HG03565 (cell line): Measurements from ENCODE around the gene MUSTN1.

Source experiments
- ATAC-seq: cut with Tn5 transposase; IDR thresholded peaks from one replicate; pipeline ENCODE4 v1.9.1; 2021; ENCODE audit warnings: mild to moderate bottlenecking, moderate library complexity; ENCODE audit not compliant: unreplicated experiment

MUSTN1 gene

DNA sequence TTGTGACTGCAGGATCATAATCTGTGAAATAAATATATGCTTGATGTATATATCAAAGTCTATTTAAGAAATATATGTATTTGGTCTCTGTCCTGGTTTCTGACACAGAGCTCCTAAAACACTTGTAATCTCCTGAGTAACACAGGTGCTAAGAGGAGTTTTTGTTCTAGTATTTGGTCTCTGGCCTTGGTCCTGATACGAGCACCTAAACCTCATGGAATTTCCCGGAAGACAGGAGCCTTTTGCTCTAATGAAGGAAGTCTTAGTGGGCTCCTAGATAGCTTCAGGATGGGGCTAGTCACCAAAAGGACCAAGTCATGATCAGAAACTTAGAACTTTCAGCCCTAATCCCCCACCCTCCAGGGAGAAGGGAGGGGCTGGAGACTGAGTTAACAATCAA lies 19.2 kb upstream of the MUSTN1 start:
- no peak for ATAC-seq

DNA sequence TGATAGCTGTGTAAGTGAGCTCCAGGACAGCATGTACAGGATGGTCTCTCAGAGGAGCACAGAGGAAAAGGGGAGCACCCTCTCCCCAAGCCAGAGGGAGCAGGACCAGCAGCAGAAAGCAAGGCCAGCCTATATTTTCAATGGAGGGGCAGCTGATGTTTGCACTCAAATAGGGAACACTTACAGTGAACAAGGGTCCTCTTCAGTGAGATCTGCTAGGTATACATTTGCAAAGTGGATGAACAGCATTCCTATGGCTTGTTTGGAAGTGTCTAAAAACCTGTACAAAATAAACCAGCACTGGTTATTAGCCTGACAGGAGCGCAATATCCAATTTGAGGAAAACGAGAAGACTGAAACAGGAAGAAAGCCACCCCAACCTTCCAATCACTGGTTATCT lies 17.6 kb upstream of the MUSTN1 start:
- no peak for ATAC-seq

DNA sequence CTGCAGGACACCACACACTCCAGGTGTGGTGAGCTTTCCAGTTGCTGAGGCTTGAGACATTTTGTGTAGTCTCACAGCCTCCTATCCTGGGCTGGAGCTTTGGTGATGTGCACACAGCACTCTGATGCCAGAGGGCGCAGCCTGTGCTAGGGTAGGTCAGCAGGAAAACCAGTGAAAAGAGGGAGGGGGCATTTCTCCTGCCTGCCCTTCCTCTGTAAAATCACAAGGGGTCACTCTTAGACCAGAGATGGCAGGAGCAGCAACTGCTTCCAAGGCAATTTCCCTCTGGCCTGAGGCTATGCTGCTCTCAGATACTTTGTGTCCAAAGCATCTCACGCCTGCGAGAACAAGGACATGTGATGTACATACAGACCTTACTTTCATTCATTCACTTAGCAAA lies 16.5 kb upstream of the MUSTN1 start:
- ATAC-seq, result no peak

DNA sequence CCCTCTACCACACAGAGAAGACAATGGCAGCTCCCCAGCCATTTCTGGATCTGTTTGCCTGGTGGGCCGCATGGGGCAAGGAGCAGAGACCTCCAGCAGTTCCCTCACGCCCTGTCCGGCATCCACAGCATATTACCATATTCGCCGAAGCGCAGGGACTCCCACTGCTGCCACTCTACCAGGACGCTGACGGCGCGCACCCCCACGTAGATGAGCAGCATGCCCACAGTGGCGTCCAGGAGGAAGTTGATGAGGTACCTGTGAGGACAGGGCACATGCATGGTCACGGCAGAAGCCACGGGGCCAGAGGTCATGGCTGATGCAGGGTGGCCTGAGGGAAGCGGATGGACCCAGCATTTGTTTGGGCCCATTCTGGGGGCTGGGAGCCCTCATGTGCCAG lies 14.8 kb upstream of the MUSTN1 start:
- ATAC-seq, result no peak

DNA sequence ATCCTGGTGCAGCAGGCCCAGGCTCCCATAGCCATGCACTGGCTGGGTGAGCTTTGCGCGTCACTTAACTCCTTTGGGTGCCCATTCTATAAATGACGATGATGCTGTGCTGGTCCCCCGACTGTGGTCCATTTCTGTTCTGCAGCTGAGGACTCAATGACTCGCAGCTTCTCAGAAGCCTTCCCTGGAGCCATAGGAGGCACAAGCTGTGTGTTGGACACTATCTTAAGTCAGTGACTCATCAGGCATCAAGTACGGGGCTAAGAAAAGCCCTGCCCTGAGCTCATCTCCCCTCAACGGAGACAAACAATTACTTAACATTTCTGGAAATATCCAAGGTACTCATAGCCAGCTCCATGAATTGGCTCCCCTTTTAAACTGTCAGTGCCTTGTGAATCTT lies 13.8 kb upstream of the MUSTN1 start:
- no peak for ATAC-seq

DNA sequence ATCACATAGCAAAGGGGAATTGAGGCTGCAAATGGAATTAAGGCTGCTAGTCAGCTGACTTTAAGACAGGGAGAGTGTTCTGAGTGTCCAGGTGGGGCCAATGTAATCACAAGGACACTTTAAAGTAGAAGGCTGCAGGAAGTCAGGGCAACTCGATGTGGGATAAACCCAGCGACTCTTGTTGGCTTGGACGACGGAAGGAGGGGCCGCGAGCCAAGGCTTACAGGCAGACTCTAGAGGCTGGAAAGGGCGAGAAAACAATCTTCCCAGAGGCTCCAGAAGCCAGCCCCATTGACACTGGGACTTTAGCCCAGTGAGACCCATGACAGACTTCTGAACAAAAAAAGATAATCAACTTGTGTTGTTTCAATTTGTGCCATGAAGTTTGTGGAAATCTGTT lies 12.9 kb upstream of the MUSTN1 start:
- ATAC-seq, result no peak

DNA sequence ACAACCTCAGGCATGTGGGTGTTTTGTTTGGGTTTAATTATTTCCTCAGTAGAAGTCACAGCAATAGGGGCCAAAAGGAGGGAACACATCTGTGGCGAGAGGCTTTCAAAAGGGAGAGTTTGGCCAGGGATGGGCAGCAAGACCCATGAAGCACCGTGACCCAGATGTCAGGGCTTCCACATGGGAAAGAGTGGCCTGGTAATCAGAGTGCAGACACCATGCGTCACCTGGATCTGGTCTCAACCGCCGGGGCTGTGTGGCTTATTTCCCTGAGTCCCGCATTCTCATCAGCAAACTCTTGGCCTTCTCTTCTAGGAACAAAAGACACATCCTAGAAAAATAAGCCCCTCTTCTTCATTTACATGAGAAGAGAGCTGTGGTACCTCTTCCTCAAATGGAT lies 12.4 kb upstream of the MUSTN1 start:
- no peak for ATAC-seq

DNA sequence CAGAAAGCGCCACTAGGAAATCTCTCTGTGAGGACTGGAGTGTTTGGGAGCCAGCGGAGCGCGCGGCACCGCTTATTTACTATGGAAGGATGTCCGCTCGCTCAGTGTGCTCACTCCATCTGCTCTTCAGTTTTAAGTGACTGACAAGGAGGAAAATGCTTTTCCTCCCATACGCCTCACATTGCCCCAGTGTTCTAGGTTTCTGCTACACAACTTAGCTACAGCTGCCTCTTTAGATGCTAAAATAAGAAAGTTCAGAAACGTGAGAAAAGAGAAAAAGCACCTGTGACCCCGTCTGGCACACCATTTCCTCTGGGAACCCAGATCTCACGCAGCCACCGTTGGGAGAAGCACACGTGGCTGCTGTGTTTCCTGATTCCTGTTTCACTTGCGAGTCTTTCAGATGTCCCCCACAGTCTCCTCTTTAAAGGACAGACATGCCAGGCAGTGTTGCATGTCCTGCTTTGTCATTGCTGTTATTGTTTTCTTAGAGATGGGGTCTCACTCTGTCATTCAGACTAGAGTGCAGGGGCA lies 11.7 kb upstream of the MUSTN1 start:
- ATAC-seq, result no peak

DNA sequence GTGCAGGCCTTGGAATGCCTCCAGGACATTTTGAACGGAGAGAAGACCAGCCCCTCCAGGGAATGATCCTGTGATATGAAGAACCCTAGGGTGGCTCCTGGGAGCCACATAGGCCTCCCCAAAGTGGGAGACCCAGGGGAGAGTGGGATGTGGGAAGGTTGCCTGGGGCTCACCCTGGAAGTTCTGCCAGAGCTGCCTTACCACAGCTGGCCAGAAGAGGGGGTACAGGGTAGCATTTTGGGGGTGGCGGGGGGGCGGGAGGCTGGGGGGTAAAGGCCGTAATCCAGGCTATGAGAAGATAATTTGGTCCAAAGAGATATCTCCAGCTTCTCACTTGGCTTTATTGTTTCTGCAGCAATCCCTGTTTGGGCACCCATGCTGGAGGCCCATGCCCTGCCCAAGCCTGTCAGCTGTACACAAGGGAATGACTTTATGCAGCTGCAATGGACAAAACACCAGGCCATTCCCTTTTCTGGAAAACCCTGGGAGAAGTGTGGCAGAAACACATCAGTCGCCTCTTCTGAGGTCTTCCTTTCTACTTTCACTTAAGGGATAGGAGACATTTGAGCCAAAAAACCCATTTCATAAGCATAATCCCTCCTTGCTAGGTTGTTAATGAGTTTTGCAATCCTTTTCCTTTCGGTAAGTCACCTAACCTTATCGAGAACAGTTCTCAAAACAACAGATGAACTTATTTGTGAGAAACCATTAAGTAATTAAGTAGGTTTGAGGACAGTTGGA lies 11.0 kb upstream of the MUSTN1 start:
- ATAC-seq, result no peak

DNA sequence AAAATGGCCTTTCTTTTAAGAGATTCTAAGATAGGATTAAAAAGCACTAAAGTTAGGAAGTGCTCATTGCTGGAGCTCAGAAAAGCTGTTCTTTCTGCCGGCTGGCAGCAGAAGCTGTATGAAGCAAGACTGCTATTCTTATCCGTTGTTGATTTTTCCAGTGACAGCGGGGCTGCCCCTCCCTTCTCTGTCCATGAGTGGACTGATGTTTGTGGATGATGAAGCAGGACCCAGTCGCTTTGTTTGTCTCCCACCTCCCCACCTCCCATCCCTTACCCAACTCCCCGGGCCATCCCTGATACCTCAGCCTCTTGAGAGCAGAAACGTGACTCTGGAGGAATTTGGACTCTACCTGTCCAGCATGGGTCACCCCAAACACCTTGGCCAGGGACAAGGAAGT lies 10.3 kb upstream of the MUSTN1 start:
- no peak for ATAC-seq

DNA sequence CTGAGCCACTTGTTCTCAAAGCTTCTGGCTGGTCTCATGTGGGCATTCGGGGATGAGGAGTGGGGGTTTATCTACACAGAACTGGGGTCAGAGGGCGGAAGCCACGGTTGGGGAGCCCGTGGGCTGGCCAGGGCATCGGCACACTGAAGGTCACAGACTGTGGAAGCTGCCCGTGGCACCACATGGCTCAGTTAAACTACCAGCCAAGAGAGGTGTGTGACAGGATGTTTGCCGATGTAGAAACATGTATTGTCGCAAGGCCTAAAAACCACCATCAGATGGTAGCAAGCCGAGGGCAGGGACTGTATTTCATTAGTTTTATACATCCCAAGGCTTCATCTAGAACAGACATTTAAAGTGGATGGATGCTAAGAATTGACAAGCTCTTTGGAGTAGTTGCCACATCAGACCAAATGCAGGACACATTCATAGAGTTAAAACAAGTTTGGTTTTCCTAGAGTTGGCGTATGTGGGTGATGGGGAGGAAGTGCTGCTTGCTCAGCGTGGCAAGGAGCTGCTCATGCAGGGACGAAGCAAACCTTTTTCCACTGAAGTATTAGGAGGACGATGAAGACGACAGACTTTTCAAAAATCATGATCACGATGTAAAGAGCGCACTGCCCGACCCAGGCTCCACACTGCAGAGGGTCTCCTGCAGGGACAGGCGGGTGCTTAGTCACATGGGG lies 9.6 kb upstream of the MUSTN1 start:
- ATAC-seq, result no peak

DNA sequence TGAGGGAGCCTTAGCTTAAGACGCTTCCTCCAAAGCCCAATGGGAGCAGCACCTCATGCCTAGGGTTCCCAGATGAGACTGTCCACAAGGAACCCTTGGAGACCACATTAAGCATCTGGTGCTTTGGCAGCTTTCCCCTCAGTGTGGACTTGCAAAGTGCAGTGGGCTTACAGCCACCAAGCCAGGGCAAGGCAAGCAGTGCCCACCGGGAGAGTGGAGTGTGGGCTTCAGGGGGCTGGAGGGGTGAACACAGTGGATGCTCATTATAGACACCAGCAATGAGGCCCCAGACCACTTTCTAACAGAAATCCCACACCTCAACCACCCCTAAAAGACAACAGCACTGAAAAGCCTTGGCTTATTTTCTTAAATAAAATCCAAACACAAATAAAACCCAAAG lies 9.1 kb upstream of the MUSTN1 start:
- no peak for ATAC-seq

DNA sequence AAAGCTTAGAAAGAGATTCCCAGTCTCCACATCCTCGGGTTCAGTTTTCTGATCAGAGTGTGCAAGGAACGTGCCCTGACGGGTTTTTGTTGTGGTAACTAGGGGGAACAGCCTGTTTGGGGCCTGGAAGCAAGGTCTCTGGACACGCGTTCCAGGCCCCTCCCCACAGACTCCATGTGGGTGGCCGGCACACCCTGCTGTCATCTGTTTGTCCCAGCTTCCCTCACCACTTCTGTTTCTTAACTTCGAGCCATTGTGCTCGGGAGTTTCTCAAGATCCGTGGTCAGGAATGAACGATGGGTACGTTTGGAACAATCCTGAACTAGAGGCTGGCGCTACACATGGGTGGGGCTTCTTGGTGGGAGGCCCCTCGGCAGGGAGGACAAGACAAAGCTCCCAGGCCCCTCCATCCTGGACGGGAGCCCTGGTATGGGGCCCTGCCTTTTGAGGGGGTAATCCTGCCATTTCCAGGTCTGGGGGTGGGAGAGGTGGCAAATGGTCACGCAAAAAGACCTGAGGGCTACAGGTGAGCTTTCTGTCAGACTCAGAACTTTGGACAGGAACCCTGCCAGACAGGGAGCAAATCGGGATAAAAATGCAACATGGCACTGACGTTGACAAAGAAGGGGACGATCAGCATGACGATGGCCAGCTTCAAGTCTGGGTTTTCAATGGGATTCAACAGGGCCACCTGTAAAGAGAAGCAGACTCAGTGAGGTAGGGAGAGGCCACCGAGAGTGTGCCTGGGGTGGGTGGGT lies 8.5 kb upstream of the MUSTN1 start:
- no peak for ATAC-seq

DNA sequence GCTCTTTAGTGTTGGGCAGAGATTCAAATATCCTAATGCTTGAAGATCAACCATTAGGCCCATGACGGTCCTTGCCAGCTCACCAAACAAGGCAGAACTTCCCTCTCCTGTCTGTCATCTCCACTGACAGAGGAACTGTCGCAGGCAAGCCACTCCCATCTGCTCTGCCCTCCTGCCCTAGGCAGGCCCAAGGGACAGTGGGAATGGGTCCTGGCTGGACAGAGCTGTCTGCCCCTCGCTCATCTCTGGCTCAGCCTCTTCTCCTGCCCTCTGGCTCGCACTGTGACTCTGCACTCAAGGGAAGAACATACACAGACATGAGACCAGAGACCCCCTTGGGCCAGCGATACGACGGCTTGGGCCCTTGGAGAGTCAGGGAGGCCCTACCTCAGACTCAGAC lies 7.6 kb upstream of the MUSTN1 start:
- no peak for ATAC-seq

DNA sequence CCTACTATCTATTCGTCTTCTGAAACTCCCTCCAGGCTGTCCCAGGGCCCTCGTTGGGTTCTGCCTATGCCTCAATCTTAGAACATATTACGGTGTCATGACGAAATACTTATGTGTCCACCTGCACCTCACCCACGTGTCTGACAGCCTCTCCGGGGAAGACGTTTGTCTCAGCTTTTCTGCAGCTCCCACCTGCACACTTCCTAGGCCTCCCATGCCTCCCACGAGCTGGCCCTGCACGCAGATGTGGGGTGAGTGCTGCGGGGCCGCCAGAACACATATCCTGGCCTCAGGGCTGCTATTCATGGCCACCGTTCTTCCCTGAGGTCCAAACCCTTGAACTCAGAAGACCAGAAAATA lies 7.1 kb upstream of the MUSTN1 start:
- no peak for ATAC-seq

DNA sequence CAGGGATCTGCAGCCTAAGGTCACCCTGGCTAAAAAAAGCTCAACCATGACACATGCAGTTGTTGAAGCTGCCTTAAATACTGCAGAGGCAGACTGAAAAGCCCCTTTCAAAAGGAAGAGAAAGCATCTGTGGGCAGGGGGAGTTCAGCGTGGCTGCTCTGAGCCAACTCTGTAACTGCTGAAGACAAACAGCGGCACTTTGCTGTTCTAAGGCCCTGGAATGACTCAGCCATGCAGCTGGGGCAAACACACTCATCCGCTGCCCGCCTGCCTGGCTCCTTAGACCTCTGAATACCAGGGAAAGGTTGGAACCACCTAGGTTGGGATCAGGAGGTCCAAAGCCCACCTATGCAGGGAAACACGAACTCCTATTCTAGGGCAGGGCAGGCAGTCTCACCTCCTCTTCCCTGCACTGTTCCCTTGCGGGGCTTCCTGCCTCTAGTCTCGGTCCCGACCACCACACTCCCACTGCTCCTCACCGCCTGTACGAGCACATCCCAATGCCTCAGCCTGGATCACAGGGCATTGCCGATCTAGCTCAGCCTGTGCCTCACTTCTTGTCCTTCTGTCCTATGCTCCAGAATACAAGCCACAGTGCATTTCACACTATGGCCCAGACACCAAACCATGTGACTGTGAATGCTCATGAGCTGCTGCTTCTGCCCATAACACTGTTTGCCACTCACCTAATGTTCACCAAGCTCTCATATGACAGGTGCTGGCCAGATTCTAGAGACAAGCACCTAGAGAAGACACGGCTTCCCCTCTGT lies 6.6 kb upstream of the MUSTN1 start:
- no peak for ATAC-seq

DNA sequence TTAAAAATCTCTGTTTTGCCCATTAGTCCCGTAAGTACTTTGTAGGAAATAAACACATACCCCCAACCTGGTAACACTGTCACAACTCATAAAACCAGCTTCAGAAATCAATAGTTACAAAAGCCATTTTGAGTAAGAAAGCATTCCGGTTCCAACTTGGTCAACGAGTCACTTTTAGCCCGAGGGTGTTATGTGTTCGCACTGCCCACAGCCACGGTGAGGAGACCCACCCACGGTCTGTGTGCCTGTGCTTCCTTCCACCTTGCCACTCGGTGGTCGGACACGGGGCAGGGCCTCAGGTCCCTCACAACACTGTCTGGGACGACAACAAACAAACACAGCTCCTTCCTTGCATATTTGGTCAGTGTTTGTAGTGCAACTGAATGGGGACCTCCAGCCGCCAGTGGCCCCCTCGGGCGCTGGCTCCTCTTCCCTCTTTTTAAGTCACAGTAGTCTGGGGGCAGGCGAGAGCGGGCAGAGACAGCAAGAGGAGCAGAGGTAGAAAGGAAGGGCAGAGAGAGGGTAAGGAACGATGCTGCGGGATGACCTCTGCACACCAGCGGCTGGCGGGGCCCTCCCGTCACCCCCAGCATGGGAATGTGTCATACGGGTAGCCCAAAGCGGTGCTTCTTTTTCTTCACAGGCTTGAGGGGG lies 5.2 kb upstream of the MUSTN1 start:
- ATAC-seq, result no peak

DNA sequence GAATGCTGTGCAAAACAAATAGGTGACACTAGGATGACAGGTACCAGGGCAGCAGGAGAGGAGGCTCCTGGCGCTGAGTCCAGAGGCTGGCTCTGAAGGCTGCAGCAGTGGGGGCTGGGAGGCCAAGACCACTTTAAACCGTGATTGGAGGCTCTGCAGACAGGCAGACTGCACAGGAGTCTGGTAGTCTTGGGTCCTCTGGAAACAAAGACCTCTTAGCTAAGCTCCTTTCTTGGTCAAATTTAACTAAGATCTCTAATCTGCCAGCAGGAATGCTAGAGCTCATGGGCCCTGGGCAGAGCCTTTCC lies 4.4 kb upstream of the MUSTN1 start:
- ATAC-seq, result no peak

DNA sequence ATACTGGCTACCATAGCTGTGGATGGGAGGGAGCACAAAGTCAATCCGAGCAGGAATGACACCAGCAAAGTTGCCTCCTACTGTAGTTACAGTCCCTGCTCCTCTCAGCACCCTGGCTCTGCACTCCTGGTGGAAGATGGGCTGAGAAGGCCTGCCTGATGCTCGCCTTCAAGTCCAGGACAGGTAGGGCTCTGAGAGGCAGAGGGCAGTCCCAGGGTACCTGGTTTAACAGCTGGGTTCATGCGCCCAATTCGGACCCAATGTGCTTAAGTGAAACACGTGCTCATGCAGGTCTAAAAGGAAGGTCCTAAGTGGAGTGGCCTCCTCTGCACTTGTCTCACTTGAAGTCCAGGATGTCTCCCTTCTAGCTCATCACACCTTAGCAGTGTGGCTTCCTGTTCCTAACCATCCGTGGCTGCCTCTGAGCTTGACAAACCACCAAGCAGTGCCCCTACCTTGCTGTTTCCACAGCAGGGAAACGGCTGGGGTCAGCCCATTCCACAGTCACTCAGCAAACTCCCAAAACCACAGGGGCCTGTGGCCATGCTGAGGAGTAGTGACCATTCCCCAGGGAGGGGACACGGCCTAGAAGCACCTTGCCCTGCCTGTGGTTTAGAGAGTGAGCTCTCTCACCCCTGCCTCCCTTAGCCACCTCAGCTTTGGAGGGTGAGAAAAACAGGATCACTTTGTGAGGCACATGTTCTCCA lies 3.9 kb upstream of the MUSTN1 start:
- ATAC-seq, result no peak

DNA sequence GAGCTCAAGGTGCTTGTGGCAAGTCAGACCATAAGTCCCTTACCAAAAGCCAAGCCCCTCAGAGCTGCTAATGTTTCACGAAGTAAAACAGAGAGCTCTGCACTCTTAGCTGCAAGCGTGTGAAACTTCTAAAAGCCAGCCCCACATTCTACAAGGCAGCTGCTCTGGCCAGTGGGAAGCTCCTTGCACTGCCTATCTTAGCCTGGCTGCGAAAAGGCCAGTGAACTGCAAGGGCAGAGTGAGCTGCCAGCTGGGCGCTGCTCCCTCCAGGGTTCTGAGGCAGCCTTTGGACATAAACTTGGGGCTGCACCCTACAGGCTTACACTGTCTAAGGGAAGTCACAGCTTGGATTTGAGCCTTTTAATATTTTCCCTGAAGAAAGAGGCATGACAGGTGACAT lies 2.2 kb upstream of the MUSTN1 start:
- ATAC-seq, result no peak
